HPDE6-E6E7 (cell line): Measurements from ENCODE around the gene USP12.
"Not testable (repeated sequence)": the region's sequence is repeated elsewhere in the genome, so short reads cannot be mapped to it uniquely, and the experiment has no call there.

ENCODE experiments used
- DNase-seq: peaks from one replicate; pipeline ENCODE4 v3.0.0; 2011; ENCODE audit warnings: missing footprints; ENCODE audit errors: extremely low spot score

The USP12 gene

DNA sequence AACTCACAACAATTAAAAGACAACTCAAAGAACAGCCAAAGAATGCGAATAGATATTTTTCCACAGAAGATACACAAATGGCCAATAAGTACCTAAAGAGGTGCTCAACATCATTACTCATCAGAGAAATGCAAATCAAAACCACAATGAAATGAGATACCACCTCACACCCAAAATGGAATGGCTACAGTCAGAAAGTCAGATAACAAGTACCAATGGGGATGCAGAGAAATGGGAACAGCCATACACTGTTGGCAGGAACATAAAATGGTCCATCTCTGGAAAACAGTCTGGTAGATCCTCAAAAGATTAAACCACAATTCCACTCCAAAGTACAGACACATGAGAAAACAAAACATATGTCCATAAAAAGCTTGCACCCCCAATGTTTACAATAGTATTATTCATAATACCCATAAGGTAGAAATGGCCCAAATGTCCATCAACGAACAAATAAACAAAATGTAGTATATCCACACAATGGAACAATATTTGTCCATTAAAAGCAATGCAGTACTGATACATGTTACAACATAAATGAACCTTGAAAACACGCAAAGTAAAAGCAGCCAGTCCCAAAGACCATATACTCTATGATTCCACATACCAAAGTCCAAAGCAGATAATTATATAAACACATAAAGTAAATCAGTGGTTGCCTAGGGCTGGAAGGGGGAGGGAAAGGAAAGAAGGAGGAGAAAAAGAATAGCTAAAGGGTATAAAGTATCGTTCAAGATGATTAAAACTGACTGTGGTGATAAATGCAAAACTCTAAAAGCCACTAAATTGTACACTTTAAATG lies 19.6 kb downstream of the USP12 start:
- no peak for DNase-seq

DNA sequence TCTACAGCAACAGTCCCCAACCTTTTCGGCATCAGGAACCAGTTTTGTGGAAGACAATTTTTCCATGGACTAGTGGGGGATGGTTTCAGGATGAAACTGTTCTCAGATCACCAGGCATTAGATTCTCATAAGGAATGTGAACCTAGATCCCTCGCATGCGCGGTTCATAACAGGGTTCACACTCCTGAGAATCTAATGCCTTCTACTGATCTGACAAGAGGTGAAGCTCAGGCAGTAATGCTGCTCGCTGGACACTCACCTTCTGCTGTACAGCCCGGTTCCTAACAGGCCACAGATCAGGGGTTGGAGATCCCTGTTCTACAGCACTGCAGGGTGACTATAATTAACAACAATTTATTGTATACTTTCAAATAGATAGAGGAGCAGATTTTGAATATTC lies 21.9 kb downstream of the USP12 start:
- DNase-seq: no peak

DNA sequence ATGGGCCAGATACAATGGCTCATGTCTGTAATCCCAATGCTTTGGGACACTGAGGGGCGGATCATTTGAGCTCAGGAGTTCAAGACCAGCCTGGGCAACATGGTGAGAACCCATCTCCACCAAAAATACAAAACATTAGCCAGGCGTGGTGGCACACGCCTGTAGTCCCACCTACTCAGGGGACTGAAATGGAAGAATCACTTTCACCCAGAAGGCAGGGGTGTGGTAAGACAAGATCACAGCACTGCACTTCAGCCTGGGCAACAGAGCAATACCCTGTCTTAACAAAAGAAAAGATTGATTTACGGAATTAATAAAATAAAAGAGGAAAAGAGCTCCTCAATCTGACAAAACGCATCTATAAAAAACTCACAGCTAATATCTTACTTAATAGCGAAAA lies 22.7 kb downstream of the USP12 start:
- no peak for DNase-seq

DNA sequence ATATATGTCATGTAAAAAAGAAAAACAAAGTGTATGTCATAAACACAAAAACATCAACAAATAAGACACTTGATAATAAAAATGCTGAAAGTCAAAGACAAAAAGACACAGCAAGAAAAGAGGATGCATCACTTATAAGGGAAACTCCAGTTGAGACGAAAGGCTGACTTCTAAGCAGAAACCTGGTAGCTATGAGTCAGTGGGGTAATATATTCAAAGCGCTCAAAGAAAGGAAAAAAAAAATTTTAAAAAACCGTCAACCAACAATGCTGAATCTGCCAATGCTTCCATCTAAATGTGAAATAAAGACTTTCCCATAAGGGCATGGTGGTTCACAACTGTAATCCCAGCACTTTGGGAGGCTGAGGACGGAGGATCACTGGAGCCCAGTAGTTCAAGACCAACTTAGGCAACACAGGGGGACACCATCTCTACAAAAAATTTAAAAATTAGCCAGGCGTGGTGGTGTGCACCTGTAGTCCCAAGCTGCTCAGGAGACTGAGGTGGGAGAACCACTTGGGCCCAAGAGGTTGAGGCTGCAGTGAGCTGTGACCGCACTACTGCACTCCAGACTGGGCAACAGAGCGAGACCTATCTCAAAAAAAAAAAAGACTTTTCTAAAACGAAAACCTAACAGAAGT lies 24.0 kb downstream of the USP12 start:
- DNase-seq: no peak

DNA sequence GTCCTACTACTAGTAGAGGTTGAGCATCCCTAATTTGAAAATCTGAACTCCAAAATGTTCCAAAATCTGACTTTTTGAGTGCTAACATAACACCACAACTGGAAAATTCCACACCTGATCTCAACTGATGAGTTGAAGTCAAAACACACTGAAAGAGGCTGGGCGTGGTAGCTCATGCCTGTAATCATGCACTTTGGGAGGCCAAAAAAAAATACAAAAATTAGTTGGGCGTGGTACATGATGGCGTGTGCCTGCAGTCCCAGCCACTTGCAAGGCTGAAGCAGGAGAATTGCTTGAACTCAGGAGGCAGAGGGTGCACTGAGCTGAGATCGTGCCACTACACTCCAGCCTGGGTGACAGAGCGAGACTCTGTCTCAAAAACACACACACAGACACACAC lies 29.9 kb downstream of the USP12 start:
- no peak for DNase-seq

DNA sequence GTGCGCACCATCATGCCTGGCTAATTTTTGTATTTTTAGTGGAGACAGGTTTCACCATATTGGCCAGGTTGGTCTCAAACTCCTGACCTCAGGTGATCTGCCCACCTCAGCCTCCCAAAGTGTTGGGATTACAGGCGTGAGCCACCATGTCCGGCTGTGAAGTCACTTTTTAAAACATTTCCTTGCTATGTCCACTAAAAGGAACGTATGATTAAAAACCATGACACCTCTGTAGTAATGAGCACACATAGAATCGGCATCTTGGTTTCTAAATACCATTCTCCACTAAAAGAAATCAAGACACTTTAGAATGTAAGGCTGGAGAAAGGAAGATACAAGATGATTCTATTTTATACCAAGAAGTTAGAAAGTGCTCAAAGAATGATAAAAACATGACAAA lies 30.5 kb downstream of the USP12 start:
- not testable (repeated sequence) for DNase-seq

DNA sequence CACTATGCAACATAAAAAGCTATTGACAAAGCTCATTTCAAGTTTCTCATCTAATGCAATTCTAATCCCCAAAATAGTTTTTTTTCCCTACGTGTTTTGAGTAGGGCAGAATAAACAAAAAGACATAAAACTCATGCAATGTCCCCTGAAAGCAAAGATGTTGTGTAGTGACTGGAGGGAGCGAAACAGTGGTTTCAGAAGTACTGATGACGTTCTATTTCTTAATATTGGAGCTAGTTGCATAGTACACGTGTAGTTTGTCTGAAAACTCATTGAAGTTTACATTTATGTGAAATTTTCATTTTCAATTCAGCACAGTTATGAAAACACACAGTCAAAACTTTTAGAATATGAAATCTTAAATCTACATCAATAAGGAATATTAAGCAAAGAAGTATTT lies 31.6 kb downstream of the USP12 start:
- DNase-seq: no peak

DNA sequence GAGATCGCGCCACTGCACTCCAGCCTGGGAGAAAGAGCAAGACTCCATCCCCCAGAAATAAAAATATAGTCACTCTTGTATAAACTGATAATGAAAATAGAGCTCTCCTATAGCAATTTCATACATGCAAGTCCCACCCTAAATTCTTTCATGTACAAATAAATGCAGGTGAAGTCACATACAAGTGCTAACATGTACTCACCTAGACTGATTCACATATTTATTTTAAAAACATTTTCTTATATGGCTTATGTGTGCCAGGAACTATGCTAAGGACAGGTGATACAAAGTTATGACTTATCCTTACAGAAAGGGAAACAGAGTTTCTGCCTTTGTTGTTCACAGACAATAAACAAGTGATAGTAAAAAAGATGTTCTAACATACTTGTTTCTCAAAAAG lies 32.0 kb downstream of the USP12 start:
- DNase-seq: peak; percentile 3

DNA sequence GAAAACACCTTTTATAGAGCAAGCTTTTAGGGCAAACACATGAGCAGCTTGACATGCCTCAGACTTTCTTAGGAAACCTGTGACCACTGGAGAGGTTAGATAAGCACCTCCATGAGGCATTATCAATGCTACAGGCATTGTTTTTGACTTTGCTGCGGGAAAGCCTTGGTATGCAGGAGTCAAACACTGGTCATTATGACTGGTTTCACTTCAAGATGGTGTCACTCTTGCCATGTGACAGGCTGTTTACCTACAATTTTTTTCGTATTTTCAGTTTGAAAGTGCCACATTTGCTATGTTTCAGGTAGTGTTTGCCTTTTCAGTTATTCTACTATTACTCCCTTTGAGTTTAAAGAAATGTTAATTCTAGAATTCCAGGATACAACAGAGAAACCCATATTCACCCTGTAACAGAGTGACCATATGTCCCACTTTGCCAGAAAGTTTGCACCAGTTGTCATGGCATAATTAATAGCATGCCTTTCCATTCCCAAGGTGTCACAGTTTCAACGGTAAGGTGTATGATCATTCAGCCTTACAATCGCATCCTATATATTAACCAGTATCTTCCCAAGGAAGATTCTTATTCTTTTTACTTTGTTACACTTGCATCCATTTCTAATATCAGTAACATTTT lies 33.0 kb downstream of the USP12 start:
- DNase-seq: no peak

DNA sequence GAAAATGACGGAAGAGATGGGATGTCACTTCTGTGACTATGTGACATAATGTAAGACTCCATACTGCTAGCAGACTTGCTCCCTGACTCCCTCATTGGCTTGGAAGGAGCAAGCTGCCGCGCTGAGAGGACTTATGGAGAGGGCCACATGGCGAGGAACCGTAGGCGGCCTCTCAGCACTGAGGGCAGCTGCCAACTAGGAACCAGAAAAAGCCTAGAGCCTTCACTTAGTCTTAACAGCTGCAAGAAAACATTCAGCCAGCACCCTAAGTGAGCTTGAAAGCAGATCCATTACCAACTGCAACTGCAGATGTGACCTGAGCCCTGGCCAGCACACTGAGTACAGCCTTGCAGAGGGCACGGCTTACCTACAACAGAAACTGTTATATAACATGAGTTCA lies 33.9 kb downstream of the USP12 start:
- DNase-seq: no peak

DNA sequence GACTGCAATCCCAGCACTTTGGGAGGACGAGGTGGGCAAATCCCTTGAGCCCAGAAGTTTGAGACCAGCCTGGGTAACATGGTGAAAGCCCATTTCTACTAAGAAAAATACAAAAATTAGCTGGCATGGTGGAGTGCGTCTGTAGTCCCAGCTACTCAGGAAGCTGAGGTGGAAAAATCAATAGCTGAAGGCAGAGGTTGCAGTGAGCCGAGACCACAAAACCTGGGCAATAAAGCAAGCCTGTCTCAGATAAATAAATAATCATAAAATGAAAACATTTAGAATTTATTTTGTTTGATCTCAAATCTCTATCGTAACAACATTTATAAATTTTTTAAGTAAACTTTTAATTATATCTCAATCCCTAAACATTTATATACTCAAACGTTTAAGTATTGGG lies 36.6 kb downstream of the USP12 start:
- DNase-seq: no peak

DNA sequence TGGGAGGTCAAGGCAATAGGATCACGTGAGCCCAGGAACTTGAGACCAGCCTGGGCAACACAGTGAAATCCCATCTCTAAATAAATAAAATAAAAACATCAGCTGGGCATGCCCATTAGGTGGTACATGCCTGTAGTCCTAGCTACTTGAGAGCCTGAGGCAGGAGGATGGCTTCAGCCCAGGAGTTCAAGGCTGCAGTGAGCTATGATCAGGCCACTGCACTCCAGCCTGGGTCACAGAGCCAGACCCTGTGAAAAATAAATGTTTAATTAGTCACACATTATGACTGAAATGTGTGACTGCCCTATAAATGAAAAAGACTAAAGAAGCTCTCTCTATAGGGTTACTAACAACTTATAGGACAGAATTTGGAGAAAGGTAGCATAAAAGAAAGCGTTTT lies 37.7 kb downstream of the USP12 start:
- no peak for DNase-seq

DNA sequence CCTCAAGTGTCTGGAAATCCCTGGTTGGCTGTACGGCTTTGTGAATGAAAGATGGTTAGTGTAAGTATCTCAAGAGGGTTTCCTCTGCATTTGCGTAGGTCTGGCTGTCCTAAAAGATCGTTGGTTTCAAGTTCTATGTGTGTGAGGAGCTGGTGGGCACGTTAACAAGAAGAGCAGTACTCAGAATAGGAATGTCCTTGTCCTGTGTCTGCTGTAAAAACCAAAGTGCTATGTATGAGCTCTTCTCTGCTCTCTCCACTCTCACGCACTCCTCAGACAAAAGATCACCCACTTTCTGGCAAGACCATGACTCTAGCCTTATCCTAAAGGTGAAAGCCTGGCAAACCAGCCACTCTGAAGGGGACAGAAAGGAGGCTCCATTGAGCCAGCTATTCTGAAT lies 39.1 kb downstream of the USP12 start:
- DNase-seq: no peak

DNA sequence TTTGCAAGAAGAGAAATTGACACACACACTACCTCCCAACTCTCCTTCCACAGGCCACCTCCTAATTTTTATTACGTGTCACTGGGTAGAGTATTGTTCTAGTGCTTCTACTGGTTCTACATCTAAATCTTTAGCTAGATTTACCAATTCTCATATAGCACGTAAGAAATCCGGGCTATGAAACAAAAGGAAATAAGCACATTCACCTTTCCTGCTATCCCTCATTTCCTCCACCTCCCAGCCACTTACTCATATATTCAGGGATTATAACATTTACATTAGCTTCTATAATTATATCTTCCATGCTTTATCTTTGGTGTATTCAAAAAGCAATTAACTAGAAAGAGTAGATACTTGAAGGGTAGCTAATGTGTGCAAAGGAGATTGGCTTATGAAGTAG lies 39.7 kb downstream of the USP12 start:
- DNase-seq: no peak

DNA sequence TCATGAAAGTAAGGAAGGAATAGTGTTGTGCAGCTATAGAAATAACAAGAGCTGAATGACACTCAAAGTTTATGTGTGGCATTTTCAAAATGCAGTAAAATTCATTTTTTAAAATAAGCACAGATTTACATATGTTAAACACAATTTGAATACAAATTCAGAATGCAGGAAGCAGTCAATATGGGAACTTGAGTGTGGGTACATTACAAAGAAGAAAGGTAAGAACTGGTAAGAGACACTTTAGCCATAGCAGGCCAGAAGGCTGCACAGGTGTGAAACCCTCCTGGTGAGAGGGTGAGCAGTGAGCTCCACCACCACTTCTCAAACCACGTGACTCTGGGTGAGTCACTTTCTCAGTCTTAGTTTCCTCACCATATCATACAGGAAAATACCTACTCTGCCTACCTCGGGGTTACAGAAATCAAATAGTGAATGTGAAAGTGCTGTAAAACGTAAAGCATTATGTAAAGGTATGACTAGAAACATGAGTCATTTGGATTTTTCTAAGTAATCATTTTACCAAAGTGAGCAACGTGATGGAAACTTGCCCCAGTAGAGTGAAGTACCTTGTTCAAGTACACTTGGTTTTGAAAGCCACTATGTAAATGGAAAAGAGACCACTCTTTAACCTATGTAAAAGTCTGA lies 40.5 kb downstream of the USP12 start:
- DNase-seq: peak; percentile 7

DNA sequence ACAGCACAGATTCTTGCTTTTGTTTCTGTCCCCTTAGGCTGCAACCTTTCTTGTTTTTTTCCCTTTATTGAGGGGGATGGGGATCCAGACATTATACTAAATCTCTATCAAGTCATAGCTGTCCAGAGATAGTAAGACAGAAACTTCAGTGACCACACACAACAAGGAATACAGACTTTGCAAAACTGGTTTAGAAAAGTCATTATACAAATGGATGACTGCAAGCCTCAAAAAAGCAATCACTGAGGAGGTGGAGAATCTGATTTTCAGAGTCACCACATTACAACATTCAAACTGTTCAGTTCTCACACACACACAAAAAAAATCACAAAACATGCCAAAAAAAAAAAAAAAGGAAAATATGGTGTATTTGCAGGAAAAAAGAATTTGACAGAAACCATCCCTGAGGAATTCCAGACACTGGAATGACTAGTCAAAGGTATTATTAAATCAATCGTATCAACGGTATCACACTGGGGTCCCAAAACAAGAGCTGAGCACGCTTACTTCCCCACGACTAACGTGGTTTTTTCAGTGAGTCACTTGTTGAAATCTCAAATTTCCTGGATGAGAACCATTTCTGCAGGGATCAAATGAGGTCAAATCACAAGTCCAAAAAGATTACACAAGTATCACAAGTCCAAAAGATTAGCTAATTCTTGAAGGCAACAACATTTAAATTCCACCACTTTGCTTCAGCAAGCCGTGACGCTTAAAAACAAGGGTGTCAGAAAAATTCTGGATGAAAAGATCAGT lies 41.2 kb downstream of the USP12 start:
- no peak for DNase-seq

DNA sequence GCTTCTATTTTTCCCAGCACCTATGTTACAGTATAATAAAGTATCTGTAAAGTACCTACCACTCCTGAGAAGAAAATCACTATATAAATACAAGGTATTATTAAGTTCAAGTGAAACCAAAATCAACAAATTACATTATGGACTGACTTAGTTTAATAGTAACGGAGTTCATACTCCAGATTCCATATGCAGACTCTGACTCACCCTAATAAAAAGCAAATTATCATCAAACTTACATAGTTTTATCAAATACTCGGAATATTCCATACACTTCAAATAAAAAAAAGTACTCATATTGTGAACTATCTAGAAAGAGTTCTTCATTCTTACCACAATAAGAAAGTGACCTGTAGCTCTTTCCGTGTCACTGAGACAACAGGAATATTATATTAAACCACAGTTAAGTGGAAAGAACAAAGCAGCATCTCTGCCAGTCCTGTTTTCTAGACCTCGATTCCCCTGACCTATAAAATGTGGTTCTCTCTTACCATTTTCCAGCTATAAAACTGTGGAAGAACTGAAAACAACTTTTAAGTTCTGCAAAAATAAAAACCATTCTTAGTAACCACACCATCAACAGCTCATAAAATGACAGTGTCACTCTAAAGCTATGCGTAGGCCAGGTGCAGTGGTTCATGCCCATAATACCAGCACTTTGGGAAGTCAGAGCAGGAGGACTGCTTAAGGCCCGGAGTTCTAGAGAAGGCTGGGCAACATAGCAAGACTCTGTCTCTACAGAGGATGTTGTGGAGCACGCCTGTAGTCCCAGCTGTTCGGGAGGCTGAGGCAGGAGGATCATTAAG lies 42.6 kb downstream of the USP12 start:
- no peak for DNase-seq

DNA sequence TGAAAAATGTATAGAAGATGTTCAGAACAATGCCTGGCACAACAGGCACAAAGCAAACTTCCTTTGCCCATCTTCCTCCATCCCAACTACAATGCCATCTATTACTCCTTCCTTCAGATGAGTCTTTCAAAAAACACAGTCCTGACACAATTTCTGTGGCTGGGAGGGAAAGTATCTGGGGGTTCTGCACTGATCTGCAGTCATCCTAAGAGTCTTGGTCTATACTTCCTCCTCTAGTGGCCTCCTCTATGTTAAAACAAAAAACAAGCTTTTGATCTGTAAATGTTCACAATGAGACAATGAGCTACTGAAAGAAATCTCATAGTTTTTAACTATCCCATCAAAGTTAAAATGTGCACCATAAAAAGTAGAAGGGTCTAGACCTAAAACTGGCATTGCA lies 44.8 kb downstream of the USP12 start:
- no peak for DNase-seq

DNA sequence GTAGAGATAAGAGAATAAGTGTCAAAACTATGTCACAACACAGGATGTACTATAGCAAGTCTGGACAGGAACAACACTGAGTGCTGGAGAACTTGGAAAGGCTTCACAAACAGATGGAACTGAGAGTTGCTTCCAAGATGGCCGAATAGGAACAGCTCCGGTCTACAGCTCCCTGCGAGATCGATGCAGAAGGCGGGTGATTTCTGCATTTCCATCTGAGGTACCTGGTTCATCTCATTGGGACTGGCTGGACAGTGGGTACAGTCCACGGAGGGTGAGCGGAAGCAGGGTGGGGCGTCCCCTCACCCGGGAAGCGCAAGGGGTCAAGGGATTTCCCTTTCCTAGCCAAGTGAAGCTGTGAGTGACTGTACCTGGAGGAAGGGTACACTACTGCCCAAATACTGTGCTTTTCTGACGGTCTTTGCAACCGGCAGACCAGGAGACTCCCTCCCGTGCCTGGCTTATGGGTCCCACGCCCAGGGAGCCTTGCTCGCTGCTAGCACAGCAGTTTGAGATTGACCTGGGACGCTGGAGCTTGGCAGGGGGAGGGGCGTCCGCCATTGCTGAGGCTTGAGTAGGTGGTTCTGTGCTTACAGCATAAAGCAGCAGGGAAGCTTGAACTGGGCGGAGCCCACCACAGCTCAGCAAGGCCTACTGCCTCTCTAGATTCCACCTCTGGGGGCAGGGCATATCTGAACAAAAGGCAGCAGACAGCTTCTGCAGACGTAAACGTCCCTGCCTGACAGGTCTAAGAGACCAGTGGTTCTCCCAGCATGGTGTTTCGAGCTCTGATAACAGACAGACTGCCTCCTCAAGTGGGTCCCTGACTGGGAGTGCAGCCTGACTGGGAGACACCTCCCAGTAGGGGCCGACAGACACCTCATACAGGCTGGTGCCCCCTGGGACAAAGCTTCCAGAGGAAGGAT lies 46.0 kb downstream of the USP12 start:
- no peak for DNase-seq

DNA sequence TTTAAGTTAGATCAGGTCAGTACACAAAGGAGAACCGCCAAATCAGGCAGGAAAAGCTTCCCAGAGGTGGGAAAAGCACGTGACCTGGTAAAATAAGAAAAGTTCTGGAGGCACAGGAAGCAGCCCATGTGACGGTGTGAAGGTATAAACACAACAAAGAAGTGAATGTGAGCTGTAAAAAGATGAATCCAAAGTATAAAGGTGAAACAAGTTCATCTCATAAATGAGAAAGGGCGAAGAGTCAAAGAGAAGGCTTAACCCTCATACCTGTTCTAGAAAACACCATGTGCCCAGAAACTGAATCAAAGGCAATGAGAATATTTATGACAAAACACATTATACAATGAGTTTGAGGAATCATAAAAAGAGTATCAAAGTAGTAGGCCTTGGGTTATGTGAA lies 47.0 kb downstream of the USP12 start:
- DNase-seq: no peak
